ENCODE results near the gene GKN2.

DNA sequence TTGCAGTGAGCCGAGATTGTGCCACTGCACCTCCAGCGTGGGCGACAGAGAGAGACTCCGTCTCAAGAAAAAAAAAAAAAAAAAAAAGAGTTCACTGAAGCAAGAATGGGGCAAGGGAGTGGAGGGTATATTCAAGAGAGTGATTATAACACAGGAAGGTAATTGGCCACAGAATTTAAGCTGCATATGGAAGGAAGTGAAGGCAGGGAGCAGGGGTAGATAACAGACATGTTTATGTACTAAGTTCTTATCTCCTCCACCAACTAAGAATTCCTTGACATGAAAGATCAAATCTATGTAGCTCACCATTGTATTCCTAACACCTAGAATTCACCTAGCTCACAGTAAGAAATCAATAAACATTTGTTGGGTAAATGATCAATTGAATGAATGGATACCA lies 37.3 kb downstream of the GKN2 start:
- TF ChIP-seq, protein P1, sequence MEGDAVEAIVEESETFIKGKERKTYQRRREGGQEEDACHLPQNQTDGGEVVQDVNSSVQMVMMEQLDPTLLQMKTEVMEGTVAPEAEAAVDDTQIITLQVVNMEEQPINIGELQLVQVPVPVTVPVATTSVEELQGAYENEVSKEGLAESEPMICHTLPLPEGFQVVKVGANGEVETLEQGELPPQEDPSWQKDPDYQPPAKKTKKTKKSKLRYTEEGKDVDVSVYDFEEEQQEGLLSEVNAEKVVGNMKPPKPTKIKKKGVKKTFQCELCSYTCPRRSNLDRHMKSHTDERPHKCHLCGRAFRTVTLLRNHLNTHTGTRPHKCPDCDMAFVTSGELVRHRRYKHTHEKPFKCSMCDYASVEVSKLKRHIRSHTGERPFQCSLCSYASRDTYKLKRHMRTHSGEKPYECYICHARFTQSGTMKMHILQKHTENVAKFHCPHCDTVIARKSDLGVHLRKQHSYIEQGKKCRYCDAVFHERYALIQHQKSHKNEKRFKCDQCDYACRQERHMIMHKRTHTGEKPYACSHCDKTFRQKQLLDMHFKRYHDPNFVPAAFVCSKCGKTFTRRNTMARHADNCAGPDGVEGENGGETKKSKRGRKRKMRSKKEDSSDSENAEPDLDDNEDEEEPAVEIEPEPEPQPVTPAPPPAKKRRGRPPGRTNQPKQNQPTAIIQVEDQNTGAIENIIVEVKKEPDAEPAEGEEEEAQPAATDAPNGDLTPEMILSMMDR (conservative IDR thresholded peaks at IDR 0.05 in 1 of 2, IDR thresholded peaks at IDR 0.05 in 1 of 2; ENCODE audit: low read depth in 1 of 2, low read length in 2 of 2): no peak
- no peak for TF ChIP-seq EZH2 (IDR thresholded peaks at IDR 0.05; ENCODE audit: low read length, missing control alignments)

Measured in fibroblast of lung (primary cell).